Panc1 (cell line): ENCODE measurements around the gene UBAC1.
"Not testable (repeated sequence)": the region's sequence is repeated elsewhere in the genome, so short reads cannot be mapped to it uniquely, and the experiment has no call there.

Source experiments
- CTCF ChIP-seq: fragments of 450-650 bp; IDR thresholded peaks from 2 replicates; pipeline ENCODE4 v1.5.1; 2017; ENCODE audit warnings: mild to moderate bottlenecking
- POLR2AphosphoS5 ChIP-seq: IDR thresholded peaks from 2 replicates; pipeline ENCODE4 v1.6.1; 2012; ENCODE audit warnings: mild to moderate bottlenecking, low read depth, low read length, moderate library complexity
- REST ChIP-seq, 2 experiments: IDR thresholded peaks; 2 replicates each; pipeline ENCODE4 v1.6.1; 2011 to 2012; ENCODE audit warnings: low read depth in 2 of 2, control low read depth in 1 of 2, low read length in 1 of 2, mild to moderate bottlenecking in 1 of 2, moderate library complexity in 1 of 2; ENCODE audit not compliant: insufficient read depth in 1 of 2
- TCF7L2 ChIP-seq: IDR thresholded peaks from 2 replicates; pipeline ENCODE4 v1.6.1; 2011; ENCODE audit warnings: mild to moderate bottlenecking, low read depth, low read length, inconsistent platforms

- not testable (repeated sequence) for TF ChIP-seq CTCF; REST (IDR thresholded peaks at IDR 0.05; ENCODE audit: insufficient read depth in 1 of 2, low read depth in 2 of 2, low read length in 1 of 2); POLR2AphosphoS5; TCF7L2
These were observed 68.8 kb downstream of the UBAC1 start for GRCh38 chr9:135892327-135892726.
